GM19035 (cell line): ENCODE measurements around the gene KRT14.

Experiments used
- ATAC-seq: cut with Tn5 transposase; IDR thresholded peaks from one replicate; pipeline ENCODE4 v1.9.1; 2021; ENCODE audit not compliant: unreplicated experiment

KRT14 gene

GRCh38 chr17:41533613-41534012 lies 53.1 kb downstream of the KRT14 start:
- ATAC-seq, result no peak

GRCh38 chr17:41532947-41533570 lies 53.6 kb downstream of the KRT14 start:
- no peak for ATAC-seq
